Heart left ventricle (tissue), 16 donors: ENCODE measurements around the gene NEIL1. TPM values are rescaled to one million over a fixed set of nuclear protein-coding genes. Genes with fewer than 3 reads are reported as not detected.
"Not testable (repeated sequence)": the region's sequence is repeated elsewhere in the genome, so short reads cannot be mapped to it uniquely, and the experiment has no call there.

Experiments used
- ATAC-seq, 4 donors: fragments of 200-7000 bp; cut with Tn5 transposase; one replicate each; pipeline ENCODE4 v1.9.1; 2020 to 2022; ENCODE audit warnings: moderate library complexity in 4 of 4, mild to moderate bottlenecking in 3 of 4, moderate number of reproducible peaks in 1 of 4
- DNase-seq, 5 donors: peaks; one replicate each; pipeline ENCODE4 v3.0.0-alpha.2; 2020
- H3K27ac ChIP-seq, 12 donors: fragments of 200-600 bp; sonication (generic) in 4 of 12; one replicate each; pipeline versions ENCODE4 v1.5.0 to v1.8.0; 2016 to 2022; ENCODE audit warnings: mild to moderate bottlenecking in 2 of 12
- H3K27me3 ChIP-seq, 9 donors: fragments of 200-600 bp; sonication (generic) in 2 of 9; one replicate each; pipeline versions ENCODE4 v1.5.1 to v1.8.0; 2016 to 2022; ENCODE audit warnings: mild to moderate bottlenecking in 3 of 9
- H3K36me3 ChIP-seq, 9 donors: fragments of 200-600 bp; sonication (generic) in 2 of 9; one replicate each; pipeline versions ENCODE4 v1.5.0 to v1.8.0; 2018 to 2022; ENCODE audit warnings: mild to moderate bottlenecking in 2 of 9
- H3K4me1 ChIP-seq, 12 donors: fragments of 200-600 bp; sonication (generic) in 4 of 12; one replicate each; pipeline versions ENCODE4 v1.5.0 to v1.8.0; 2016 to 2022; ENCODE audit warnings: mild to moderate bottlenecking in 3 of 12
- H3K4me3 ChIP-seq, 12 donors: fragments of 200-600 bp; sonication (generic) in 4 of 12; one replicate each; pipeline versions ENCODE4 v1.5.0 to v1.8.0; 2017 to 2022; ENCODE audit warnings: mild to moderate bottlenecking in 9 of 12, moderate library complexity in 4 of 12
- H3K9me3 ChIP-seq, 12 donors: fragments of 200-600 bp; sonication (generic) in 4 of 12; one replicate each; pipeline versions ENCODE4 v1.5.0 to v1.8.0; 2016 to 2022; ENCODE audit warnings: mild to moderate bottlenecking in 1 of 12
- POLR2A ChIP-seq, 2 donors: fragments of 450-650 bp; IDR thresholded peaks; one replicate each; pipeline ENCODE4 v1.6.1; 2017; ENCODE audit warnings: antibody characterized with exemption in 2 of 2, mild to moderate bottlenecking in 2 of 2, moderate library complexity in 2 of 2
- WGBS, 4 donors: extraction: QIAGEN DNeasy Blood & Tissue Kit in 2 of 4; methylation state at CpG; one replicate each; pipeline versions ENCODE4 v1.1.5 to v1.1.7; 2013 to 2018; 5-methylcytosine and 5-hydroxymethylcytosine counted together
- intact Hi-C, 10 donors: fragments of 100-400 bp; cut with DNase I; formaldehyde crosslinking; loops; one replicate each; pipeline versions ENCODE4 v1.11.1 to v1.14.2; 2022
- polyA plus RNA-seq, 2 donors: library from polyadenylated mRNA; stranded (reverse); fragments of 200-250 nt; gene quantifications; one replicate each; pipeline ENCODE4 v1.2.3, GENCODE V29; 2013
- total RNA-seq, 9 donors: library from RNA; depleted of rRNA in 2 of 9; stranded (reverse); fragments of >200 nt in 2 of 9; fragmentation: NEBNext Ultra II Directional in 3 of 9; extraction: Animal tissue kit (Norgen Biotek cat#: 25700) in 3 of 9; gene quantifications; one replicate each; pipeline versions ENCODE4 v1.1.0 to v1.2.4, GENCODE V29; 2016 to 2023
- TF ChIP-seq, protein P1 (sequence below), 12 donors: fragments of 200-600 bp; sonication (generic) in 4 of 12; IDR thresholded peaks; one replicate each; pipeline versions ENCODE4 v1.5.0 to v1.8.0; 2018 to 2022; ENCODE audit warnings: antibody characterized with exemption in 12 of 12, mild to moderate bottlenecking in 5 of 12
- donor health status: ischemic (EF 13 %, LVEDD 7.1; RV severe dilation, severe dysfunction).
- donor health status: healthy with polysubstance abuse.
- donor health status: DM: no; HTN: yes; CAD: no.
- donor health status: DM: no; HTN: no; CAD: no.
- donor health status: ischemic (EF 25% LVEDD 6.9; RV normal size, moderate dysfunction).
- donor health status: ischemic (EF 25% LVEDD 5.7; RV mildly dilated, moderate dysfunction).
- donor health status: healthy.
- donor health status: DM: yes; HTN: yes; CAD: no.
- donor health status: ischemic (EF 35%, LVEDD 5.7; RV mildly dilated, moderate dysfunction).
- donor health status: nonischemic (EF 11% LVEDD 7.7; RV severe dilation, severe dysfunction).
- donor health status: DM: yes; HTN: yes; CAD: no.
- donor health status: PGD.
- donor health status: ischemic (EF 29% LVEDD 5.4; RV normal size, mild dysfunction).
- donor health status: nonischemic (EF 23%, LVEDD 6.1; RV moderate dilation, normal function).

NEIL1 gene
- total and polyA plus RNA-seq, 11 donors: 3.8 to 15.3 (median 8.1) TPM

DNA sequence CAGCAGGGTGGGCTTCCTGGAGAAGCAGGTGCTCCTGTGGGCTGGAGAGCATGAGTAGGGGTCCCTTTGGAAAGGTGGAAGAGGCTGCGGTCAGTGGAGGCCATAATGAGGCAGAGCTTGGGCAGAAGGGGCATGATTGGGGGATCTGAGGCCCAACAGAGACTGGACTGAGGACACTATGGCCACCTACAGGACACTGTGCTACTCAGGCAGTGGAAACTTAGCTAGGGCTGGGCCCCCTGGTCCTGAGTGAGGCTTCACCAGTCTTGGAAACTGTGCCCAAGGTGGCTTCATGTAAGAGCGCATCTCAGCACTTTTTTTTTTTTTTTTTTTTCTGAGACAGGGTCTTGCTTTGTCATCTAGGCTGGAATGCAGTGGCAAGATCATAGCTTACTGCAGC lies 17.3 kb upstream of the NEIL1 start:
- ATAC-seq (no peak), DNase-seq (no peak)
- WGBS, 4 donors: 92 to 98% (median 95%) methylated on average over 2 of the region's 2 CpGs
- H3K27me3 ChIP-seq: no peaks in the 10 kb centered on the region
- no peak for TF ChIP-seq POLR2A (IDR thresholded peaks at IDR 0.05)
- TF ChIP-seq, protein P1, sequence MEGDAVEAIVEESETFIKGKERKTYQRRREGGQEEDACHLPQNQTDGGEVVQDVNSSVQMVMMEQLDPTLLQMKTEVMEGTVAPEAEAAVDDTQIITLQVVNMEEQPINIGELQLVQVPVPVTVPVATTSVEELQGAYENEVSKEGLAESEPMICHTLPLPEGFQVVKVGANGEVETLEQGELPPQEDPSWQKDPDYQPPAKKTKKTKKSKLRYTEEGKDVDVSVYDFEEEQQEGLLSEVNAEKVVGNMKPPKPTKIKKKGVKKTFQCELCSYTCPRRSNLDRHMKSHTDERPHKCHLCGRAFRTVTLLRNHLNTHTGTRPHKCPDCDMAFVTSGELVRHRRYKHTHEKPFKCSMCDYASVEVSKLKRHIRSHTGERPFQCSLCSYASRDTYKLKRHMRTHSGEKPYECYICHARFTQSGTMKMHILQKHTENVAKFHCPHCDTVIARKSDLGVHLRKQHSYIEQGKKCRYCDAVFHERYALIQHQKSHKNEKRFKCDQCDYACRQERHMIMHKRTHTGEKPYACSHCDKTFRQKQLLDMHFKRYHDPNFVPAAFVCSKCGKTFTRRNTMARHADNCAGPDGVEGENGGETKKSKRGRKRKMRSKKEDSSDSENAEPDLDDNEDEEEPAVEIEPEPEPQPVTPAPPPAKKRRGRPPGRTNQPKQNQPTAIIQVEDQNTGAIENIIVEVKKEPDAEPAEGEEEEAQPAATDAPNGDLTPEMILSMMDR (IDR thresholded peaks at IDR 0.05): no peak
- no peaks in the 10 kb centered on the region for H3K36me3 ChIP-seq
- no peak overlapping the region for H3K27ac ChIP-seq
- no peak overlapping the region for H3K4me3 ChIP-seq
- intact Hi-C loops: loop anchor here in 2 of 10 donors (10.0 kb wide), 1 partner anchor 95 kb away; no protein-coding TSS in a partner anchor
- H3K4me1 ChIP-seq: no peaks in the 10 kb centered on the region
- H3K9me3 ChIP-seq: no peaks in the 10 kb centered on the region

DNA sequence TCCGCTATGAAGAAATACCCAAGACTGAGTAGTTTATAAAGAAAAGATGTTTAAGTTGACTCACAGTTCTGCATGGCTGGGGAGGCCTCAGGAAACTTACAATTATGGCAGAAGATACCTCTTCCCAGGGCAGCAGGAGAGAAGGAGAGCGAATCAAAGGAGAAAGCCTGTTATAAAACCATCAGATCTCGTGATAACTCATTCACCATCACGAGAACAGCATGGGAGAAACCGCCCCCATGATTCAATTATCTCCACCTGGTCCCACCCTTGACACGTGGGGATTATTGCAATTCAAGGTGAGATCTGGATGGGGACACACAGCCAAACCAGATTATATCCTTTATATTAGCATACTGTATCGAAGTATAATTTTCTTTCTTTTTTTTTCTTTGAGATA lies 14.7 kb upstream of the NEIL1 start:
- not testable (repeated sequence) for H3K27ac ChIP-seq, H3K36me3 ChIP-seq, H3K9me3 ChIP-seq, H3K27me3 ChIP-seq, DNase-seq, H3K4me3 ChIP-seq, ATAC-seq
- 75 to 77% (median 76%) methylated on average over 7 of the region's 7 CpGs for WGBS, 4 donors
- intact Hi-C loops: loop anchor here in 1 of 10 donors (10.0 kb wide), 1 partner anchor 127 kb away; the partner anchor contains the start of gene C15orf39
- peaks cover 0 to 15% (median 11%) of the 10 kb centered on the region in 12 donors for H3K4me1 ChIP-seq

DNA sequence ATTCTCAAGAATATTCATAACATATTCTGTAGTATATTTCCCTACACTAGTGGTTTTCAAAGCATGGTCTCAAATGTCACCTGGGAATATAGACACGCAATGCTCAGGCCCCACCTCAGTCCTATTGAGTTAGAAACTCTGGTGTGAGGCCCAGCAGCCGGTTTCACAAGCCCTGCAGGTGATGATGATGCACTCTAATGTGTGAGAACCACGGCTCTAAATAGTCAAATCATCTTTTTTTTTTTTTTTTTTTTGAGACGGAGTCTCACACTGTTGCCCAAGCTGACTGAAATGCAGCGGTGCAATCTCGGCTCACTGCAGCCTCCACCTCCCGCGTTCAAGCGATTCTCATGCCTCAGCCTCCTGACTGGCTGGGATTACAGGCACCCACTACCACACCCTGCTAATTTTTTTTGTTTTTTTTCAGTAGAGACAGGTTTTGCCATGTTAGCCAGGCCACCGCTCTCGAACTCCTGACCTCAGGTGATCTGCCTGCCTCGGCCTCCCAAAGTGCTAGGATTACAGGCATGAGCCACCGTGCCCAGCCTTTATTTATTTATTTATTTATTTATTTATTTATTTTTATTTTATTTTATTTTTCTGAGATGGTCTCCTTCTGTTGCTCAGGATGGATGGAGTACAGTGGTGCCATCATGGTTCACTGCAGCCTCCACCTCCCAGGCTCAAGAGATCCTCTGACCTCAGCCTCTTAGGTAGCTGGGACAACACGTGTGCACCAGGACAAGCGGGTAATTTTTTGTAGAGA lies 13.0 kb upstream of the NEIL1 start:
- H3K27ac ChIP-seq, DNase-seq, ATAC-seq, H3K36me3 ChIP-seq, H3K4me3 ChIP-seq, H3K9me3 ChIP-seq, H3K27me3 ChIP-seq: not testable (repeated sequence)
- intact Hi-C loops: loop anchor here in 2 of 10 donors (2.0 to 10.0 kb wide), 2 partner anchors 35 to 129 kb away; partner anchors contain the start of genes C15orf39 (in 1 of the 2) and MAN2C1 (in 1 of the 2)
- peaks cover 0 to 16% (median 13%) of the 10 kb centered on the region in 12 donors for H3K4me1 ChIP-seq
- 91 to 94% (median 93%) methylated on average over 15 of the region's 15 CpGs for WGBS, 4 donors

DNA sequence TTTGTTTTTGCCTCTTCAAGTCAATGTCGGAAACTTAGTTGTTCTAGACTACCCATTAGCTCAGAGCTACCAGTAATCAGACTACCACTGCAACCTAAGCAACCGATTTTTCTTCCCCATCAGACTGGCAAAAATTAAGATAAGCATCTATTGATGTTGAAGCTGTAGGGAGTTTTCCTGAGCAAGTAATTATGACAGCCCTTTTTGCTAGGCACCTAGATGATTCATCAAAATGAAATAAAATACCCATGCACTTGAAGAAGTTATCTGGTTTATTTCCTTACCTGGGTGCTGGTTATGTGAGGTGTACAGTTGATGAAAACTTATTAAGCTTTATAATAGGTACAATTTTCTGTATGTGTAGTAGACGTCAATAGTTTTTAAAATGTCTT lies 11.5 kb upstream of the NEIL1 start:
- Histone ChIP-seq H3K4me3 (peak overlapping the region; percentile 27 to 90 (median 71)), H3K27ac (peak overlapping the region in 9 of 12 donors; percentile 41 to 77 (median 69)), H3K27me3 (no peaks in the 10 kb centered on the region), H3K4me1 (peaks cover 0 to 16% (median 13%) of the 10 kb centered on the region in 12 donors), H3K36me3 (peaks cover 0 to 18% (median 5%) of the 10 kb centered on the region in 9 donors), H3K9me3 (no peaks in the 10 kb centered on the region)
- no peak for DNase-seq
- no peak for ATAC-seq
- WGBS, 4 donors: 42 to 49% (median 45%) methylated on average over 3 of the region's 3 CpGs
- intact Hi-C loops: loop anchor here in 2 of 10 donors (2.0 to 10.0 kb wide), 2 partner anchors 33 to 131 kb away; partner anchors contain the start of genes C15orf39 (in 1 of the 2) and MAN2C1 (in 1 of the 2)
- no peak for TF ChIP-seq POLR2A (IDR thresholded peaks at IDR 0.05)
- TF ChIP-seq, protein P1 (IDR thresholded peaks at IDR 0.05): no peak

DNA sequence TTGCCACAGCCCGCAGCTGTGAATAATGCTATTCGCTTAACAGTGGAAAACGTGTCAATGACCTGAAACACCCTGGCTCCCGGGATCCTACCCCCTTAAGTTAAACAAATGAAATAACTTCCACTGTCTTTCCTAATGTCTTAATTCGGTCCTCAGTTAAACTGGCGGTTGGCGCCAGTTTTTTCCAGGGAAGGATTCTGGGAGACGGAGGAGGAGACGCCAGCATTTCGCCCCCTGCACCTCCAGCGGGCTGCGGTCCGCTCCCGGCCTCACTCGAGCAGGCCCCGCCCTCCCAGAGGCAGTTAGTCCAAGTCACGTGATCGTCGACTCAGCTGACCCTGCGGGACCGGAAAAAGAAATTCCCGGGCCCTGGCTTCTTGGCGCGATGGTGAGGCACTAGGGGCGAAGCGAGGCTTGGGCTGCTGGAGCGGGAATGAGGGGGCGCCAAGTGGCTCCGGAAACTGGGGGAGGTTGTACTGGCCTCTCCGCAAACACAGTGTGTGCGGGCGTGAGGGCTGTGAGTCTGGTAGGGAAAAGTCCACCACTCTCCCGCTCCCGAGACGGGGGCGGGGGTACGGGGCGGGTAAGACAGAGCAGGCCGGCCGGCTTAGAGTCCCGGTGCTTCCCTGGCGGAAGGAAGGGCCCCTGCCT lies 11.0 kb upstream of the NEIL1 start, which contains the start of gene COMMD4:
Gene COMMD4, plus strand, starts transcription at position 359 of the 651 bp plus-strand sequence. Its CDS starts 27 bp downstream, at position 386.
- 0 to 1% (median 1%) methylated on average over 25 to 42 of the region's 42 CpGs for WGBS, 4 donors
- peak in 1 of 2 donors; percentile 47 for TF ChIP-seq POLR2A (IDR thresholded peaks at IDR 0.05)
- TF ChIP-seq, protein P1 (IDR thresholded peaks at IDR 0.05): peak in 1 of 12 donors; percentile 7
- Histone ChIP-seq H3K27ac (peak within 1 kb of the TSS in 11 of 12 donors; percentile 14 to 77 (median 68)), H3K27me3 (no peaks in the 10 kb centered on the region), H3K36me3 (peaks cover 0 to 19% (median 6%) of the 10 kb centered on the region in 9 donors), H3K4me1 (peaks cover 0 to 16% (median 13%) of the 10 kb centered on the region in 12 donors), H3K4me3 (peak within 1 kb of the TSS; percentile 27 to 90 (median 71)), H3K9me3 (no peaks in the 10 kb centered on the region)
- ATAC-seq: peak; percentile 89 to 96 (median 94)
- intact Hi-C loops: loop anchor here in 2 of 10 donors (2.0 to 10.0 kb wide), 2 partner anchors 33 to 131 kb away; partner anchors contain the start of genes C15orf39 (in 1 of the 2) and MAN2C1 (in 1 of the 2)
- DNase-seq: peak; percentile 96 to 98 (median 96)
